Measurements from ENCODE around the gene CEP192.

DNA sequence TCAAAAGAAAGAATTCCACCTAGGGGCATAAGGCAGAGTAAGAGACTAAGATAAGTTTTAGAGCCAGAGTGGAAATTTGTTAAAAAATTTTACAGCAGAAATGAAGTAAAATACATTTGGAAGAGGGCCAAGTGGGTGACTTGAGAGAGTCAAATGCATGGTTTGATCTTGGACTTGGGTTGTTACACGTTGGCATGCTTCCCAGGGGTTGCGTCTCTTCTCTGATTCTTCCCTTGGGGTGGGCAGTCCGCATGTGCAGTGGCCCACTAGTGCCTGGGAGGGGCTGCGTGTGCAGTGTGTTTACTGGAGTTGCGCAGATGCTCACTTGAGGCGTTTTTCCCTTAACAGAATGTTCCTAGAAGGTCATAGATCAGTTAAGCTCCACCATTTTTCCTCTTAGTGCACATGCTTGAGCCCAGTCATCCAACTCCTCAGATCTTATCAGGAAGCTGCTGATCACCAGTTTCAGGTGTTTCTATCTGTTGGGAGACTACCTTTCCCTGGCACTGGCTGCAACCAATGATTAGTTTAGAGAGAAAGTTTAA is 30.2 kb upstream of the CEP192 start:
- TF ChIP-seq, protein P1, sequence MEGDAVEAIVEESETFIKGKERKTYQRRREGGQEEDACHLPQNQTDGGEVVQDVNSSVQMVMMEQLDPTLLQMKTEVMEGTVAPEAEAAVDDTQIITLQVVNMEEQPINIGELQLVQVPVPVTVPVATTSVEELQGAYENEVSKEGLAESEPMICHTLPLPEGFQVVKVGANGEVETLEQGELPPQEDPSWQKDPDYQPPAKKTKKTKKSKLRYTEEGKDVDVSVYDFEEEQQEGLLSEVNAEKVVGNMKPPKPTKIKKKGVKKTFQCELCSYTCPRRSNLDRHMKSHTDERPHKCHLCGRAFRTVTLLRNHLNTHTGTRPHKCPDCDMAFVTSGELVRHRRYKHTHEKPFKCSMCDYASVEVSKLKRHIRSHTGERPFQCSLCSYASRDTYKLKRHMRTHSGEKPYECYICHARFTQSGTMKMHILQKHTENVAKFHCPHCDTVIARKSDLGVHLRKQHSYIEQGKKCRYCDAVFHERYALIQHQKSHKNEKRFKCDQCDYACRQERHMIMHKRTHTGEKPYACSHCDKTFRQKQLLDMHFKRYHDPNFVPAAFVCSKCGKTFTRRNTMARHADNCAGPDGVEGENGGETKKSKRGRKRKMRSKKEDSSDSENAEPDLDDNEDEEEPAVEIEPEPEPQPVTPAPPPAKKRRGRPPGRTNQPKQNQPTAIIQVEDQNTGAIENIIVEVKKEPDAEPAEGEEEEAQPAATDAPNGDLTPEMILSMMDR (IDR thresholded peaks at IDR 0.05; ENCODE audit: insufficient read depth, low read depth, low read length) = no peak
- TF ChIP-seq EZH2 (IDR thresholded peaks at IDR 0.05; ENCODE audit: insufficient read depth, low read length) = no peak
